Fibroblast of upper back skin (primary cell): Measurements from ENCODE around the gene CERS6.
"Not testable (repeated sequence)": the region's sequence is repeated elsewhere in the genome, so short reads cannot be mapped to it uniquely, and the experiment has no call there.

Experiments
- DNase-seq: peaks from one replicate; pipeline ENCODE4 v3.0.0-alpha.2; 2013

CERS6 gene

GRCh38 chr2:168649562-168649961, 193.5 kb downstream of the CERS6 start:
- no peak for DNase-seq

GRCh38 chr2:168650139-168650538, 194.1 kb downstream of the CERS6 start:
- DNase-seq, result no peak

- no peak for DNase-seq
Measured at GRCh38 chr2:168650781-168651180, 194.7 kb downstream of the CERS6 start.

GRCh38 chr2:168652997-168653921, 197.2 kb downstream of the CERS6 start:
- DNase-seq, result no peak

GRCh38 chr2:168654705-168655104, 198.6 kb downstream of the CERS6 start:
- DNase-seq, result no peak

- no peak for DNase-seq
Measured at GRCh38 chr2:168655207-168655606, 199.1 kb downstream of the CERS6 start.

- not testable (repeated sequence) for DNase-seq
Measured at GRCh38 chr2:168657378-168657777, 201.3 kb downstream of the CERS6 start.

GRCh38 chr2:168658706-168659105, 202.6 kb downstream of the CERS6 start:
- no peak for DNase-seq

GRCh38 chr2:168660870-168661862, 205.1 kb downstream of the CERS6 start:
- no peak for DNase-seq

GRCh38 chr2:168661863-168662256, 205.8 kb downstream of the CERS6 start:
- no peak for DNase-seq

GRCh38 chr2:168662651-168663208, 206.7 kb downstream of the CERS6 start:
- no peak for DNase-seq

- DNase-seq, result peak; percentile 16
Measured at GRCh38 chr2:168663993-168664392, 207.9 kb downstream of the CERS6 start.

- DNase-seq, result not testable (repeated sequence)
Measured at GRCh38 chr2:168664715-168665114, 208.6 kb downstream of the CERS6 start.

GRCh38 chr2:168666339-168666738, 210.3 kb downstream of the CERS6 start:
- no peak for DNase-seq

- no peak for DNase-seq
Measured at GRCh38 chr2:168667156-168667555, 211.1 kb downstream of the CERS6 start.

- no peak for DNase-seq
Measured at GRCh38 chr2:168669151-168669550, 213.1 kb downstream of the CERS6 start.

GRCh38 chr2:168670478-168670877, 214.4 kb downstream of the CERS6 start:
- no peak for DNase-seq

- DNase-seq, result peak; percentile 18
Measured at GRCh38 chr2:168671932-168672331, 215.9 kb downstream of the CERS6 start.

GRCh38 chr2:168673265-168674189, 217.5 kb downstream of the CERS6 start:
- no peak for DNase-seq

- no peak for DNase-seq
Measured at GRCh38 chr2:168678153-168678853, 222.2 kb downstream of the CERS6 start.

GRCh38 chr2:168679081-168679480, 223.0 kb downstream of the CERS6 start:
- no peak for DNase-seq
